GM12878 (cell line): Measurements from ENCODE around the gene FBXL7.

Experiments used
- CHD2 ChIP-seq: IDR thresholded peaks from 2 replicates; pipeline ENCODE4 v1.6.1; 2011; ENCODE audit warnings: low read depth, low read length, improper control_type of control experiment, borderline replicate concordance
- CTCF ChIP-seq, 3 experiments: IDR thresholded peaks in 2 of 3; conservative IDR thresholded peaks in 1 of 3; 2 replicates each; pipeline ENCODE4 v1.5.1; 2011; ENCODE audit warnings: low read depth in 3 of 3, low read length in 3 of 3, mild to moderate bottlenecking in 3 of 3, control low read depth in 2 of 3, moderate library complexity in 2 of 3, inconsistent platforms in 1 of 3, mixed read lengths in 1 of 3; ENCODE audit not compliant: control insufficient read depth in 2 of 3, insufficient read depth in 1 of 3; ENCODE audit errors: extremely low read depth in 1 of 3
- DPF2 ChIP-seq: fragments of 450-650 bp; IDR thresholded peaks from 2 replicates; pipeline ENCODE4 v1.6.1; 2017; ENCODE audit warnings: mild to moderate bottlenecking
- MAX ChIP-seq: IDR thresholded peaks from 2 replicates; pipeline ENCODE4 v1.6.1; 2012; ENCODE audit warnings: low read depth, low read length, improper control_type of control experiment
- POLR2A ChIP-seq: IDR thresholded peaks from 2 replicates; pipeline ENCODE4 v1.6.1; 2011; ENCODE audit warnings: low read depth, mild to moderate bottlenecking, low read length
- SMC3 ChIP-seq: IDR thresholded peaks from 2 replicates; pipeline ENCODE4 v1.6.1; 2011; ENCODE audit warnings: low read length, improper control_type of control experiment, borderline replicate concordance
- SP1 ChIP-seq: IDR thresholded peaks from one replicate; pipeline ENCODE4 v1.6.1; 2011; ENCODE audit warnings: low read depth, low read length
- YY1 ChIP-seq: IDR thresholded peaks from 2 replicates; pipeline ENCODE4 v1.6.1; 2011; ENCODE audit warnings: low read depth, mild to moderate bottlenecking, low read length
- ZNF24 ChIP-seq: fragments of 450-650 bp; IDR thresholded peaks from 2 replicates; pipeline ENCODE4 v1.6.1; 2017; ENCODE audit warnings: antibody characterized with exemption, mild to moderate bottlenecking
- ZNF274 ChIP-seq: IDR thresholded peaks from one replicate; pipeline ENCODE4 v1.8.0; 2011; ENCODE audit not compliant: insufficient read length, insufficient read depth

DNA sequence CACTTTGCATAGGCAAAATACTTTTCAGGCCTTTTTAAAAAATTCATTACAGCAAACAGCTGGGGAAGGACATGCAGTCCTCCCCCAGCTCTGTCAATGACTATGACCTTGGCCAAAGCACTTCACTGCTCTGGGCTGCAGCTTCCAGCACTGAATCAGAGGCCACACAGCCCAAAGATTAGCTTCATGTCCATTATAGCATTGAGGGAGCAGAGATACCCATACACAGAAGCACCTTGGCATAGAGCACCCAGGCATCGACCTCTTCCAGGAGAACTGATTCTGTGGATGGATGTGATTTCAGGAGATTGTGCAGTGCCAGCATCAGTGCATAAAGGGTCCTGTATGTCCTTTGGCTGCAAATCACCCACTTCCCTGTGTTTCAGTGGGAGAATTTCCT lies 437.7 kb downstream of the FBXL7 start:
- TF ChIP-seq SP1 (no peak), SMC3 (no peak), DPF2 (no peak), MAX (no peak), POLR2A (no peak), ZNF24 (no peak), CHD2 (no peak), ZNF274 (no peak), YY1 (no peak), CTCF (IDR thresholded peaks at IDR 0.05 in 2 of 3, conservative IDR thresholded peaks at IDR 0.05 in 1 of 3; ENCODE audit: control insufficient read depth in 2 of 3, extremely low read depth in 1 of 3, insufficient read depth in 1 of 3, low read depth in 3 of 3, low read length in 3 of 3) (no peak)
